ENCODE measurements around the gene FN3KRP. TPM values are rescaled to one million over a fixed set of nuclear protein-coding genes. Genes with fewer than 3 reads are reported as not detected.

Gene FN3KRP
- total and polyA plus RNA-seq, 11 donors: 6.8 to 23.1 (median 15.8) TPM

DNA sequence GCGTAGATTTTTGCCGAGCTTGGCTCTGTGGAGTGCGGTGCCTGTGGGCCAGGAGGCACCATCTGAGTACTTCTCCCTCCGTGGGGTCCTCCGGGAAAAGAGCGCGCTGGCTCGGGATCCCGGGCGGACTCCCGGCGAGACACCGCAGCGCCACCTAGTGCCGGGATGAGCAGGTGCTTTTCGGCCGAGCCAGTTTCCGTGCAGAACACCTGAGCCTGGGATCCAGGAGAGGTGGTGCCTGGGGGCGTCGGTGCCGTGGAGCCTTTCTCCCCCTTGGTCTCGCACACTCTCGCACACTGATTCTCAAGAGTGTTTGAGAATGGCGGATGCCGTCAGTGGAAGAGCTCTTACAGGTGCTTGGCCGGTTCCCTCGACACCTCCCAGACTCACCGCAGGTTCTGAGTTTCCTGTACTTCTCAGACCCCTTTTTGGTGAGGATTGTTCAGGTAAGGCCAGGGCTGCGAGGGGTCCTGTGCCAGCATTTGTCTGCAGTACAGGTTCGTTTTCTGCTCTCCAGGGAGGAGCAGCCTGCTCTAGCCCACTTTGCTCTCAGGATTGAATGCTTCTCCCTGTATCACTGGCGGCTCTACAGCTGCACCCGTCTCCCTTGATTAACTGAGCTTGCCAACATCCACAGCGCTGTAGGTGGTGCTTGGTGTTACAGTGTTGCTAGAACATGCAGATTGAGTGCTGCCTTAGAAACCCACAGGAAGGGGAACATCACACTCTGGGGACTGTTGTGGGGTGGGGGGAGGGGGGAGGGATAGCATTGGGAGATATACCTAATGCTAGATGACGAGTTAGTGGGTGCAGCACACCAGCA lies 58.7 kb downstream of the FN3KRP start:
- intact Hi-C loops (cut with DNase I): loop anchor here in 4 of 10 donors (5.0 to 10.0 kb wide), 2 partner anchors 420 to 423 kb away; partner anchors contain the start of gene TEX19 (in 1 of the 4)
- Histone ChIP-seq H3K4me1 (peaks cover 0 to 8% (median 0%) of the 10 kb centered on the region in 12 donors), H3K27me3 (no peaks in the 10 kb centered on the region), H3K4me3 (no peak overlapping the region), H3K36me3 (peaks cover 0 to 32% (median 19%) of the 10 kb centered on the region in 9 donors), H3K9me3 (no peaks in the 10 kb centered on the region), H3K27ac (no peak overlapping the region)
- TF ChIP-seq POLR2A (IDR thresholded peaks at IDR 0.05): no peak
- TF ChIP-seq, protein P1, sequence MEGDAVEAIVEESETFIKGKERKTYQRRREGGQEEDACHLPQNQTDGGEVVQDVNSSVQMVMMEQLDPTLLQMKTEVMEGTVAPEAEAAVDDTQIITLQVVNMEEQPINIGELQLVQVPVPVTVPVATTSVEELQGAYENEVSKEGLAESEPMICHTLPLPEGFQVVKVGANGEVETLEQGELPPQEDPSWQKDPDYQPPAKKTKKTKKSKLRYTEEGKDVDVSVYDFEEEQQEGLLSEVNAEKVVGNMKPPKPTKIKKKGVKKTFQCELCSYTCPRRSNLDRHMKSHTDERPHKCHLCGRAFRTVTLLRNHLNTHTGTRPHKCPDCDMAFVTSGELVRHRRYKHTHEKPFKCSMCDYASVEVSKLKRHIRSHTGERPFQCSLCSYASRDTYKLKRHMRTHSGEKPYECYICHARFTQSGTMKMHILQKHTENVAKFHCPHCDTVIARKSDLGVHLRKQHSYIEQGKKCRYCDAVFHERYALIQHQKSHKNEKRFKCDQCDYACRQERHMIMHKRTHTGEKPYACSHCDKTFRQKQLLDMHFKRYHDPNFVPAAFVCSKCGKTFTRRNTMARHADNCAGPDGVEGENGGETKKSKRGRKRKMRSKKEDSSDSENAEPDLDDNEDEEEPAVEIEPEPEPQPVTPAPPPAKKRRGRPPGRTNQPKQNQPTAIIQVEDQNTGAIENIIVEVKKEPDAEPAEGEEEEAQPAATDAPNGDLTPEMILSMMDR (IDR thresholded peaks at IDR 0.05): peak; percentile 77 to 92 (median 84)
- peak in 4 of 5 donors; percentile 63 to 83 (median 70) for DNase-seq
- WGBS, 4 donors: 32 to 41% (median 37%) methylated on average over 32 to 34 of the region's 34 CpGs
- peak in 3 of 4 donors; percentile 49 to 58 (median 54) for ATAC-seq

DNA sequence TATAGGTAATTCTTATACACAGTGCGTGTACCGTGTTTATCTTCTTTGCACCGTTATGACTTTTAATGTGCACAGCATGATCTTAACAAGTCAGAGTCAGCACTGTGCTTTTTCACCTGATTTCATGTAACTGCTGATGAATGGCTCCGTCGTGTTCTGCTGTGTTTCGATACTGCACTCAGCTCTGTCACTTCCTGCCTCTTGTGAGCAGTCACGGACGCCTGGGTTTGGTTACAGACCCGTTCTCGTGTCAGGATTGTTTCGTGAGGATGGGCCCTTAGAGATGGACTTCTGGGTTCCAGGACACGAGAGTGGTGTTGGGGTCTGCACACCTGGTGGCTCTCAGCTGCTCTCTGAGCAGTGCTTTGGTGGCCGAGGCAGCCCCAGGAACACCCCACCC lies 59.9 kb downstream of the FN3KRP start:
- no peak for TF ChIP-seq POLR2A (IDR thresholded peaks at IDR 0.05)
- TF ChIP-seq, protein P1 (IDR thresholded peaks at IDR 0.05): no peak
- ATAC-seq: no peak
- intact Hi-C loops (cut with DNase I): loop anchor here in 4 of 10 donors (5.0 to 10.0 kb wide), 2 partner anchors 422 to 424 kb away; partner anchors contain the start of gene TEX19 (in 1 of the 4)
- Histone ChIP-seq H3K36me3 (peaks cover 0 to 25% (median 14%) of the 10 kb centered on the region in 9 donors), H3K27me3 (no peaks in the 10 kb centered on the region), H3K27ac (no peak overlapping the region), H3K4me3 (no peak overlapping the region), H3K9me3 (no peaks in the 10 kb centered on the region), H3K4me1 (peaks cover 0 to 8% (median 0%) of the 10 kb centered on the region in 12 donors)
- 94 to 95% (median 95%) methylated on average over 13 of the region's 13 CpGs for WGBS, 4 donors
- DNase-seq: no peak

Small RNA genes lying within 50 kb of the gene (microRNA-seq; reads per million reads assigned to microRNA genes)
- 0 to 1.9 (median 1.1) reads per million in 4 donors for gene MIR4525

Other genes starting within 250 kb of the FN3KRP start
- 10 to 100 TPM; 26.9 to 77.0 (median 33.9) TPM for gene FOXK2, start 197.0 kb upstream of the FN3KRP start, total RNA-seq
- gene FOXK2, start 197.0 kb upstream of the FN3KRP start, polyA plus RNA-seq: 10 to 100 TPM; 15.6 to 43.2 TPM
- 10 to 100 TPM; 33.9 to 48.2 (median 40.1) TPM for gene WDR45B, start 68.3 kb upstream of the FN3KRP start, total RNA-seq
- 10 to 100 TPM; 23.5 to 60.7 TPM for gene WDR45B, start 68.3 kb upstream of the FN3KRP start, polyA plus RNA-seq
- 10 to 100 TPM; 15.2 to 37.7 (median 23.7) TPM for gene RAB40B, start 18.0 kb upstream of the FN3KRP start, total RNA-seq
- gene RAB40B, start 18.0 kb upstream of the FN3KRP start, polyA plus RNA-seq: 10 to 100 TPM; 10.9 to 13.3 TPM
- 100 to 1,000 TPM in 3 of 9 donors, 10 to 100 TPM in 6; 15.5 to 121 (median 69.4) TPM for gene FN3K, start 18.9 kb downstream of the FN3KRP start, total RNA-seq
- 100 to 1,000 TPM in 1 of 2 donors, 10 to 100 TPM in 1; 44.7 to 102 TPM for gene FN3K, start 18.9 kb downstream of the FN3KRP start, polyA plus RNA-seq
- gene TBCD, start 35.4 kb downstream of the FN3KRP start, total RNA-seq: 10 to 100 TPM; 36.9 to 98.4 (median 54.9) TPM
- 10 to 100 TPM; 60.9 to 81.6 TPM for gene TBCD, start 35.4 kb downstream of the FN3KRP start, polyA plus RNA-seq
- under 1 TPM in 2 of 9 donors, not detected in 7; 0.31 to 0.38 TPM for gene ZNF750, start 123.3 kb downstream of the FN3KRP start, total RNA-seq
- under 1 TPM; 0.08 to 0.17 TPM for gene ZNF750, start 123.3 kb downstream of the FN3KRP start, polyA plus RNA-seq

All from heart left ventricle (tissue), 16 donors.